Stimulated activated CD8-positive, alpha-beta memory T cell treated with anti-CD3 and anti-CD28 coated beads, Interleukin-7, amount 100 ng/mL, for 48 hours (primary cell): ENCODE data around the gene STK11IP.

Source experiments
- DNase-seq, 2 donors: peaks; one replicate each; pipeline ENCODE4 v3.0.0-alpha.2; 2020; ENCODE audit warnings: low read depth in 1 of 2; ENCODE audit errors: extremely low read depth in 1 of 2

STK11IP gene

GRCh38 chr2:219613461-219614070, 15.9 kb downstream of the STK11IP start:
- DNase-seq = no peak

- no peak for DNase-seq
Observed at GRCh38 chr2:219614076-219614860, 16.6 kb downstream of the STK11IP start.

- DNase-seq = no peak
Observed at GRCh38 chr2:219615036-219615435, 17.4 kb downstream of the STK11IP start.

GRCh38 chr2:219615894-219616293, 18.2 kb downstream of the STK11IP start:
- DNase-seq = no peak

GRCh38 chr2:219616550-219616949, 18.9 kb downstream of the STK11IP start:
- DNase-seq = no peak

GRCh38 chr2:219618733-219619122, 21.1 kb downstream of the STK11IP start:
- DNase-seq = no peak

- no peak for DNase-seq
Observed at GRCh38 chr2:219619235-219619634, 21.6 kb downstream of the STK11IP start.

GRCh38 chr2:219620546-219620945, 22.9 kb downstream of the STK11IP start:
- DNase-seq = no peak

GRCh38 chr2:219621935-219622334, 24.3 kb downstream of the STK11IP start:
- DNase-seq = no peak

- DNase-seq = no peak
Observed at GRCh38 chr2:219622472-219622871, 24.8 kb downstream of the STK11IP start.

- DNase-seq = no peak
Observed at GRCh38 chr2:219624565-219624964, 26.9 kb downstream of the STK11IP start.

GRCh38 chr2:219625179-219625578, 27.5 kb downstream of the STK11IP start:
- no peak for DNase-seq

GRCh38 chr2:219626540-219626939, 28.9 kb downstream of the STK11IP start:
- no peak for DNase-seq

GRCh38 chr2:219627103-219628100, 29.7 kb downstream of the STK11IP start, which contains the start of gene SLC4A3:
Gene SLC4A3, plus strand, starts transcription at chr2:219627630. Its CDS starts 363 bp downstream, at chr2:219627993.
- DNase-seq = no peak

- DNase-seq = no peak
Observed at GRCh38 chr2:219628235-219628985, 30.8 kb downstream of the STK11IP start.

- DNase-seq = no peak
Observed at GRCh38 chr2:219628986-219629901, 31.6 kb downstream of the STK11IP start.

GRCh38 chr2:219629976-219630695, 32.5 kb downstream of the STK11IP start:
- DNase-seq = no peak

- DNase-seq = no peak
Observed at GRCh38 chr2:219630770-219631405, 33.2 kb downstream of the STK11IP start.
